ENCODE results near the gene DCAF8. TPM values are rescaled to one million over a fixed set of nuclear protein-coding genes. Genes with fewer than 3 reads are reported as not detected.

The DCAF8 gene
- 181 and 208 TPM in 2 replicates for total RNA-seq (2022)
- percentile 95 among the genes with signal in this experiment for Bru-seq, nascent RNA
- BruChase-seq, experiment 1, labeled RNA remaining after a 6-hour chase, result percentile 99 among the genes with signal in this experiment
- BruChase-seq, experiment 2, labeled RNA remaining after a 2-hour chase, result percentile 99 among the genes with signal in this experiment
- long read RNA-seq, full-length matches to known transcripts, result 55 of 140 reads
- long read RNA-seq, partial matches to known transcripts, result 16 of 140 reads
- long read RNA-seq, other reads (novel, unspliced or antisense), result 69 of 140 reads

- TSS peak; percentile 44 for BruUV-seq (replicated peaks)
- no peaks in the 10 kb centered on the region for H3K9me3 Mint-ChIP-seq (ENCODE audit: unreplicated experiment)
- H3K27me3 Mint-ChIP-seq (ENCODE audit: insufficient read depth, unreplicated experiment), result peaks cover 8% of the 10 kb centered on the region
- H3K36me3 Mint-ChIP-seq (ENCODE audit: insufficient read depth, unreplicated experiment), result peaks cover 36% of the 10 kb centered on the region
- TF ChIP-seq, protein P1, sequence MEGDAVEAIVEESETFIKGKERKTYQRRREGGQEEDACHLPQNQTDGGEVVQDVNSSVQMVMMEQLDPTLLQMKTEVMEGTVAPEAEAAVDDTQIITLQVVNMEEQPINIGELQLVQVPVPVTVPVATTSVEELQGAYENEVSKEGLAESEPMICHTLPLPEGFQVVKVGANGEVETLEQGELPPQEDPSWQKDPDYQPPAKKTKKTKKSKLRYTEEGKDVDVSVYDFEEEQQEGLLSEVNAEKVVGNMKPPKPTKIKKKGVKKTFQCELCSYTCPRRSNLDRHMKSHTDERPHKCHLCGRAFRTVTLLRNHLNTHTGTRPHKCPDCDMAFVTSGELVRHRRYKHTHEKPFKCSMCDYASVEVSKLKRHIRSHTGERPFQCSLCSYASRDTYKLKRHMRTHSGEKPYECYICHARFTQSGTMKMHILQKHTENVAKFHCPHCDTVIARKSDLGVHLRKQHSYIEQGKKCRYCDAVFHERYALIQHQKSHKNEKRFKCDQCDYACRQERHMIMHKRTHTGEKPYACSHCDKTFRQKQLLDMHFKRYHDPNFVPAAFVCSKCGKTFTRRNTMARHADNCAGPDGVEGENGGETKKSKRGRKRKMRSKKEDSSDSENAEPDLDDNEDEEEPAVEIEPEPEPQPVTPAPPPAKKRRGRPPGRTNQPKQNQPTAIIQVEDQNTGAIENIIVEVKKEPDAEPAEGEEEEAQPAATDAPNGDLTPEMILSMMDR (IDR thresholded peaks at IDR 0.05; ENCODE audit: unreplicated experiment), result no peak
- peak; percentile 99 for DNase-seq (ENCODE audit: unreplicated experiment)
- peak within 1 kb of the TSS; percentile 100 for H3K27ac Mint-ChIP-seq (ENCODE audit: low read depth, unreplicated experiment)
- H3K4me3 Mint-ChIP-seq (ENCODE audit: unreplicated experiment), result peak within 1 kb of the TSS; percentile 97
- CTCF ChIA-PET, result interaction anchor here (0.6 to 12.2 kb wide), 13 partner anchors 11 to 1056 kb away, joined by 3 to 133 read pairs (median 4); partner anchors contain the start of gene PEX19
- peaks cover 28% of the 10 kb centered on the region for H3K4me1 Mint-ChIP-seq (ENCODE audit: insufficient read depth, unreplicated experiment)
- intact Hi-C loops (cut with micrococcal nuclease), result no loop called here
- POLR2A ChIA-PET, result interaction anchor here (0.6 to 9.8 kb wide), 59 partner anchors 11 to 996 kb away, joined by 3 to 247 read pairs (median 4); partner anchors contain the start of genes ARHGAP30, COPA, F11R and IGSF8
These were observed at the start of gene DCAF8 for GRCh38 chr1:160261893-160262794. Gene DCAF8, minus strand, starts transcription at chr1:160262549. Its CDS starts 18,541 bp downstream, at chr1:160244008.

DNA sequence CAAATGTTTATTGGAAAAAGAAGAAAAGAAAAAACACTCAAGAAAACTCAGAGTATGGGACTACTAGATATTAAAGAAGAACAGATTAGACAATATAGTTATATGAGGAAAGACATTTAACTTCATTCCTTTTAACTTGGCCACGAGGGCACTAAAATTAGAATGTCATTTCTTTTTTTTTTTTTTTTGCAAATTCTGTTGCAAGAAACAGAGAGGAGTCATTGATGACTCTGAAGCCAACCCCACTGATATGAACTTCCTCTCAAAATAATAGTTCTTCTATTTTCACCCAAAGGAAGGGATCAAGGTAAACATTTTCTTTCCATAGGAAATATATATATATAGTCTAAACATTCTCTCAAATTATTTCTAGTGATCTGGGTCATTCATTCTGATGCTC, 47.2 kb upstream of the DCAF8 start:
- CTCF ChIA-PET, result interaction anchor here (0.7 to 3.9 kb wide), 4 partner anchors 15 to 107 kb away, joined by 3 to 22 read pairs (median 6); no protein-coding TSS in a partner anchor
- Mint-ChIP-seq H3K9me3 (ENCODE audit: unreplicated experiment) (no peaks in the 10 kb centered on the region), H3K4me1 (ENCODE audit: insufficient read depth, unreplicated experiment) (peaks cover 16% of the 10 kb centered on the region), H3K36me3 (ENCODE audit: insufficient read depth, unreplicated experiment) (peaks cover 100% of the 10 kb centered on the region), H3K27ac (ENCODE audit: low read depth, unreplicated experiment) (no peak overlapping the region), H3K27me3 (ENCODE audit: insufficient read depth, unreplicated experiment) (no peaks in the 10 kb centered on the region), H3K4me3 (ENCODE audit: unreplicated experiment) (no peak overlapping the region)
- no peak for DNase-seq (ENCODE audit: unreplicated experiment)
- TF ChIP-seq, protein P1 (IDR thresholded peaks at IDR 0.05; ENCODE audit: unreplicated experiment), result no peak
- POLR2A ChIA-PET, result no interaction called here
- intact Hi-C loops (cut with micrococcal nuclease), result no loop called here
- BruUV-seq (replicated peaks), result no TSS peak

DNA sequence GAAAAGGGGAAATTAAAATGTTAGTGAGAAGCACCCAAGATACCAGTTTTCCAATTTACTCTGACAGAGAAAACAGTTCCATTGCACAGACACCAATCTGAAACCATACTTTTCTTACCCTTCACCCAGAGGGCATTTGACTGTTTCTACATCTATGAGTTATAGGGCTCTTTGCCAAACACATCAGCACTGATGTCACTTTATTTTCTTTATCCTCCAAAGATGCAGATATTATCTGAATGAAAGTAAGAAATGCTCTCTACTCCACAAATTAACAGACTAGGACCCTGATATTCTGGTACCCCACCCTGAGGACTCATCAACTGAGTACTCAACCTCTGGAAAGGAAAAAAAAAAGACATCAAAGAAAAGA, 46.8 kb upstream of the DCAF8 start:
- Mint-ChIP-seq H3K27me3 (ENCODE audit: insufficient read depth, unreplicated experiment) (no peaks in the 10 kb centered on the region), H3K4me3 (ENCODE audit: unreplicated experiment) (no peak overlapping the region), H3K4me1 (ENCODE audit: insufficient read depth, unreplicated experiment) (peaks cover 16% of the 10 kb centered on the region), H3K9me3 (ENCODE audit: unreplicated experiment) (no peaks in the 10 kb centered on the region), H3K27ac (ENCODE audit: low read depth, unreplicated experiment) (no peak overlapping the region), H3K36me3 (ENCODE audit: insufficient read depth, unreplicated experiment) (peaks cover 100% of the 10 kb centered on the region)
- POLR2A ChIA-PET, result interaction anchor here (1.1 kb wide), 1 partner anchor 18 kb away, joined by 4 read pairs; no protein-coding TSS in a partner anchor
- DNase-seq (ENCODE audit: unreplicated experiment), result peak; percentile 54
- CTCF ChIA-PET, result interaction anchor here (0.7 to 9.3 kb wide), 4 partner anchors 10 to 107 kb away, joined by 3 to 132 read pairs (median 4); no protein-coding TSS in a partner anchor
- intact Hi-C loops (cut with micrococcal nuclease), result no loop called here
- TF ChIP-seq, protein P1 (IDR thresholded peaks at IDR 0.05; ENCODE audit: unreplicated experiment), result no peak
- no TSS peak for BruUV-seq (replicated peaks)

Measured in MCF 10A (cell line).